SK-N-SH treated with all-trans-retinoic acid at 6 μM for 48 hours (cell line): Measurements from ENCODE around the gene PTPRN2.

Experiments used
- ATAC-seq: fragments of 200-7000 bp; cut with Tn5 transposase; 3 replicates; pipeline ENCODE4 v1.9.1; 2020; ENCODE audit warnings: mild to moderate bottlenecking, moderate library complexity
- ARNTL ChIP-seq: fragments of 450-650 bp; formaldehyde crosslinking; IDR thresholded peaks from 2 replicates; pipeline ENCODE4 v1.5.0; 2020; ENCODE audit warnings: low read depth, mild to moderate bottlenecking, moderate library complexity, borderline replicate concordance
- BACH2 ChIP-seq: fragments of 250-450 bp; sonication (Bioruptor Pico); IDR thresholded peaks from 2 replicates; pipeline ENCODE4 v1.9.0; 2021; ENCODE audit warnings: mild to moderate bottlenecking, borderline replicate concordance
- CSDC2 ChIP-seq: fragments of 250-450 bp; sonication (Bioruptor Pico); IDR thresholded peaks from 2 replicates; pipeline ENCODE4 v1.5.0; 2020; ENCODE audit warnings: mild to moderate bottlenecking, moderate library complexity
- ESRRG ChIP-seq: fragments of 250-450 bp; sonication (Bioruptor Pico); IDR thresholded peaks from 2 replicates; pipeline ENCODE4 v1.6.1; 2021; ENCODE audit warnings: mild to moderate bottlenecking
- GLIS3 ChIP-seq: fragments of 250-450 bp; sonication (Bioruptor Pico); IDR thresholded peaks from 2 replicates; pipeline ENCODE4 v1.5.0; 2020; ENCODE audit warnings: mild to moderate bottlenecking, moderate library complexity
- ISL1 ChIP-seq: fragments of 250-450 bp; sonication (Bioruptor Pico); IDR thresholded peaks from 2 replicates; pipeline ENCODE4 v2.1.2; 2022; ENCODE audit warnings: mild to moderate bottlenecking, moderate library complexity
- OSR1 ChIP-seq: fragments of 250-450 bp; sonication (Bioruptor Pico); IDR thresholded peaks from 2 replicates; pipeline ENCODE4 v1.8.0; 2022; ENCODE audit warnings: moderate library complexity, mild to moderate bottlenecking, inconsistent platforms
- PPARA ChIP-seq: fragments of 250-450 bp; sonication (Bioruptor Pico); IDR thresholded peaks from 2 replicates; pipeline ENCODE4 v1.5.0; 2020; ENCODE audit warnings: mild to moderate bottlenecking, borderline replicate concordance
- RARB ChIP-seq: fragments of 250-450 bp; sonication (Bioruptor Pico); IDR thresholded peaks from 2 replicates; pipeline ENCODE4 v1.8.0; 2021; ENCODE audit warnings: mild to moderate bottlenecking, moderate library complexity
- SNAI2 ChIP-seq: fragments of 250-450 bp; sonication (Bioruptor Pico); IDR thresholded peaks from 2 replicates; pipeline ENCODE4 v1.5.0; 2020; ENCODE audit warnings: mild to moderate bottlenecking, moderate library complexity
- TCF4 ChIP-seq: fragments of 250-450 bp; sonication (Bioruptor Pico); IDR thresholded peaks from 2 replicates; pipeline ENCODE4 v1.8.0; 2021; ENCODE audit warnings: mild to moderate bottlenecking, moderate library complexity, borderline replicate concordance
- TOX ChIP-seq: fragments of 250-450 bp; sonication (Bioruptor Pico); IDR thresholded peaks from 2 replicates; pipeline ENCODE4 v1.8.0; 2021; ENCODE audit warnings: mild to moderate bottlenecking, moderate library complexity, borderline replicate concordance
- ZC3H10 ChIP-seq: fragments of 250-450 bp; sonication (Bioruptor Pico); IDR thresholded peaks from 2 replicates; pipeline ENCODE4 v1.5.1; 2021; ENCODE audit warnings: mild to moderate bottlenecking, moderate library complexity
- ZFP3 ChIP-seq: fragments of 250-450 bp; sonication (Bioruptor Pico); IDR thresholded peaks from 2 replicates; pipeline ENCODE4 v1.5.0; 2020; ENCODE audit warnings: mild to moderate bottlenecking, moderate library complexity
- ZNF70 ChIP-seq: fragments of 450-650 bp; formaldehyde crosslinking; IDR thresholded peaks from 2 replicates; pipeline ENCODE4 v1.5.0; 2020; ENCODE audit warnings: mild to moderate bottlenecking, moderate library complexity
- ZNF8 ChIP-seq: fragments of 450-650 bp; formaldehyde crosslinking; IDR thresholded peaks from 2 replicates; pipeline ENCODE4 v1.5.0; 2020; ENCODE audit warnings: mild to moderate bottlenecking, moderate library complexity
- TF ChIP-seq, protein P1 (sequence below): fragments of 250-450 bp; sonication (Bioruptor Pico); IDR thresholded peaks from 2 replicates; pipeline ENCODE4 v1.5.1; 2021; ENCODE audit warnings: mild to moderate bottlenecking, moderate library complexity
- TF ChIP-seq, protein P2 (sequence below): fragments of 250-450 bp; sonication (Bioruptor Pico); IDR thresholded peaks from 2 replicates; pipeline ENCODE4 v1.5.1; 2020; ENCODE audit warnings: low read depth, mild to moderate bottlenecking, moderate library complexity
- TF ChIP-seq, protein P3 (sequence below): fragments of 250-450 bp; sonication (Bioruptor Pico); IDR thresholded peaks from 2 replicates; pipeline ENCODE4 v1.8.0; 2021; ENCODE audit warnings: low read depth, mild to moderate bottlenecking, moderate library complexity, borderline replicate concordance
- TF ChIP-seq, protein P4 (sequence below): fragments of 250-450 bp; sonication (Bioruptor Pico); IDR thresholded peaks from 2 replicates; pipeline ENCODE4 v1.5.0; 2020; ENCODE audit warnings: mild to moderate bottlenecking, moderate library complexity
- TF ChIP-seq, protein P5 (sequence below): fragments of 250-450 bp; sonication (Bioruptor Pico); IDR thresholded peaks from 2 replicates; pipeline ENCODE4 v1.8.0; 2020; ENCODE audit warnings: mild to moderate bottlenecking, moderate library complexity, borderline replicate concordance

Gene PTPRN2

DNA sequence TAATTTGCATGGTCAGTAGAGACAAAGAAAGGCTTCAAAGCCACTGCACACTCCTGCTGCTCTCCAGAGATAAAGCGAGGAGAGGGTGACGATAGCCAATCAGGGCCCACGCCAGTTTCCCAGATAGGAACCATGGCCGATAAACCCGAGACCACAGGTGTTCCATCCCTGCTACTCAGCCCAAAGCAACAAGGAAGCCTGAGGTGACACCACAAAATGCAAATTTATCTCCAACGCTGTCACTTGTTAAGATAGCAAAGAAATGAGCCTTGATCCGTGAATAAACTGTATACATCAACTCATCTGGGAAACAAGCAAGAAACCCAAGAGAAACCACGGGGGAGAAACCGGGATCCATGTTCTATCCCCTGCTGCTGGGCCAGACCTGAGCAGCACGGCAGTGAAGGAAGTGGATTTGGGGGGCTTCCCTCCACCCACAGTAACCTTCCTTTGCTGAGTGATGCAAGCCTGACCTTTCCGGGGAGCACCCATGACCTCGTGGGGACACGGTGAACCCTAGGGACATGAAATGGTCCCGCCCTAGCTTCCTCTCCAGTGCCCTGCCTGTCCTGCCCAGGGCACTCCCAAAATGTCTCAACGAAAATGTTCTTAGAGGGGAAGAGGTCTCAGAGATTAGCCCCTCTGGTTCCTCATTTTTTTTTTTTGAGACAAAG lies 164.6 kb downstream of the PTPRN2 start (continued):
- no peak for TF ChIP-seq CSDC2 (CRISPR knock-in tag)
- TF ChIP-seq BACH2 (CRISPR knock-in tag) = no peak
- no peak for TF ChIP-seq ISL1 (CRISPR knock-in tag)
- TF ChIP-seq, protein P1, sequence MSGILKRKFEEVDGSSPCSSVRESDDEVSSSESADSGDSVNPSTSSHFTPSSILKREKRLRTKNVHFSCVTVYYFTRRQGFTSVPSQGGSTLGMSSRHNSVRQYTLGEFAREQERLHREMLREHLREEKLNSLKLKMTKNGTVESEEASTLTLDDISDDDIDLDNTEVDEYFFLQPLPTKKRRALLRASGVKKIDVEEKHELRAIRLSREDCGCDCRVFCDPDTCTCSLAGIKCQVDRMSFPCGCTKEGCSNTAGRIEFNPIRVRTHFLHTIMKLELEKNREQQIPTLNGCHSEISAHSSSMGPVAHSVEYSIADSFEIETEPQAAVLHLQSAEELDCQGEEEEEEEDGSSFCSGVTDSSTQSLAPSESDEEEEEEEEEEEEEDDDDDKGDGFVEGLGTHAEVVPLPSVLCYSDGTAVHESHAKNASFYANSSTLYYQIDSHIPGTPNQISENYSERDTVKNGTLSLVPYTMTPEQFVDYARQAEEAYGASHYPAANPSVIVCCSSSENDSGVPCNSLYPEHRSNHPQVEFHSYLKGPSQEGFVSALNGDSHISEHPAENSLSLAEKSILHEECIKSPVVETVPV (CRISPR knock-in tag) = no peak
- TF ChIP-seq OSR1 = no peak

DNA sequence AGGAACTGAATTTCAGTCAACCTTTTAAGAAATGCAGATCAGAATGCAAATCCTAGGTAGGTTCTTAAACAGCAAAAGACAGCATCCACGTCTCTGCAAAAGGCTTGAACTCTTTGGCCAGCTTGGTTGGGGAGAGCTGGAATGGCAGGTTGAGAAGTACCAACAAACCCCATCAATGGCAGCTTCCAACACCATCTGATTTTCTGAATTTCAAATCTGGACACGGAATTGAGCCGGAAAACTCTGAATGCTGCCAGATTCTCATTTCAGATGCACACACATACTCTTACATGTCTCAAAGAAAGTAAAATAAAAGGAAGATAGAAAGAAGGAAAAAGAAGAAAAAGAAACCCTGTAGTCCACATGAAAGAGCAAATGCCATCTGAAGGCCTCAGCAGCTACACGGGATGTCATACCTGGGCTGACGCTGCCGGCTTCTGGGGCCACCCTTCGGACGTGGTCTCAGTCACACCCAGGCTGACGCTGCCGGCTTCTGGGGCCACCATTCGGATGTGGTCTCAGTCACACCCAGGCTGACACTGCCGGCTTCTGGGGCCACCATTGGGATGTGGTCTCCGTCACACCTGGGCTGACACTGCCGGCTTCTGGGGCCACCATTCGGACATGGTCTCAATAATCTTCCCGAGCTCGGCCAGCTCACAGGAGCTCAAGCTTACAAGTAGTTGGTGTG lies 165.3 kb downstream of the PTPRN2 start:
- no peak for ATAC-seq
- TF ChIP-seq RARB = no peak
- no peak for TF ChIP-seq ZFP3 (CRISPR knock-in tag)
- TF ChIP-seq, protein P2, sequence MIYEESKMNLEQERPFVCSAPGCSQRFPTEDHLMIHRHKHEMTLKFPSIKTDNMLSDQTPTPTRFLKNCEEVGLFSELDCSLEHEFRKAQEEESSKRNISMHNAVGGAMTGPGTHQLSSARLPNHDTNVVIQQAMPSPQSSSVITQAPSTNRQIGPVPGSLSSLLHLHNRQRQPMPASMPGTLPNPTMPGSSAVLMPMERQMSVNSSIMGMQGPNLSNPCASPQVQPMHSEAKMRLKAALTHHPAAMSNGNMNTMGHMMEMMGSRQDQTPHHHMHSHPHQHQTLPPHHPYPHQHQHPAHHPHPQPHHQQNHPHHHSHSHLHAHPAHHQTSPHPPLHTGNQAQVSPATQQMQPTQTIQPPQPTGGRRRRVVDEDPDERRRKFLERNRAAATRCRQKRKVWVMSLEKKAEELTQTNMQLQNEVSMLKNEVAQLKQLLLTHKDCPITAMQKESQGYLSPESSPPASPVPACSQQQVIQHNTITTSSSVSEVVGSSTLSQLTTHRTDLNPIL = no peak
- TF ChIP-seq ARNTL (CRISPR knock-in tag) = no peak
- no peak for TF ChIP-seq PPARA (CRISPR knock-in tag)
- TF ChIP-seq ZNF8 (CRISPR knock-in tag) = no peak
- no peak for TF ChIP-seq ZC3H10 (CRISPR knock-in tag)
- TF ChIP-seq ZNF70 (CRISPR knock-in tag) = no peak
- no peak for TF ChIP-seq SNAI2 (CRISPR knock-in tag)
- TF ChIP-seq, protein P1 (CRISPR knock-in tag) = no peak
- no peak for TF ChIP-seq TOX (CRISPR knock-in tag)
- TF ChIP-seq, protein P3, sequence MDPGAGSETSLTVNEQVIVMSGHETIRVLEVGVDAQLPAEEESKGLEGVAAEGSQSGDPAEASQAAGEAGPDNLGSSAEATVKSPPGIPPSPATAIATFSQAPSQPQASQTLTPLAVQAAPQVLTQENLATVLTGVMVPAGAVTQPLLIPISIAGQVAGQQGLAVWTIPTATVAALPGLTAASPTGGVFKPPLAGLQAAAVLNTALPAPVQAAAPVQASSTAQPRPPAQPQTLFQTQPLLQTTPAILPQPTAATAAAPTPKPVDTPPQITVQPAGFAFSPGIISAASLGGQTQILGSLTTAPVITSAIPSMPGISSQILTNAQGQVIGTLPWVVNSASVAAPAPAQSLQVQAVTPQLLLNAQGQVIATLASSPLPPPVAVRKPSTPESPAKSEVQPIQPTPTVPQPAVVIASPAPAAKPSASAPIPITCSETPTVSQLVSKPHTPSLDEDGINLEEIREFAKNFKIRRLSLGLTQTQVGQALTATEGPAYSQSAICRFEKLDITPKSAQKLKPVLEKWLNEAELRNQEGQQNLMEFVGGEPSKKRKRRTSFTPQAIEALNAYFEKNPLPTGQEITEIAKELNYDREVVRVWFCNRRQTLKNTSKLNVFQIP (CRISPR knock-in tag) = no peak
- TF ChIP-seq, protein P4, sequence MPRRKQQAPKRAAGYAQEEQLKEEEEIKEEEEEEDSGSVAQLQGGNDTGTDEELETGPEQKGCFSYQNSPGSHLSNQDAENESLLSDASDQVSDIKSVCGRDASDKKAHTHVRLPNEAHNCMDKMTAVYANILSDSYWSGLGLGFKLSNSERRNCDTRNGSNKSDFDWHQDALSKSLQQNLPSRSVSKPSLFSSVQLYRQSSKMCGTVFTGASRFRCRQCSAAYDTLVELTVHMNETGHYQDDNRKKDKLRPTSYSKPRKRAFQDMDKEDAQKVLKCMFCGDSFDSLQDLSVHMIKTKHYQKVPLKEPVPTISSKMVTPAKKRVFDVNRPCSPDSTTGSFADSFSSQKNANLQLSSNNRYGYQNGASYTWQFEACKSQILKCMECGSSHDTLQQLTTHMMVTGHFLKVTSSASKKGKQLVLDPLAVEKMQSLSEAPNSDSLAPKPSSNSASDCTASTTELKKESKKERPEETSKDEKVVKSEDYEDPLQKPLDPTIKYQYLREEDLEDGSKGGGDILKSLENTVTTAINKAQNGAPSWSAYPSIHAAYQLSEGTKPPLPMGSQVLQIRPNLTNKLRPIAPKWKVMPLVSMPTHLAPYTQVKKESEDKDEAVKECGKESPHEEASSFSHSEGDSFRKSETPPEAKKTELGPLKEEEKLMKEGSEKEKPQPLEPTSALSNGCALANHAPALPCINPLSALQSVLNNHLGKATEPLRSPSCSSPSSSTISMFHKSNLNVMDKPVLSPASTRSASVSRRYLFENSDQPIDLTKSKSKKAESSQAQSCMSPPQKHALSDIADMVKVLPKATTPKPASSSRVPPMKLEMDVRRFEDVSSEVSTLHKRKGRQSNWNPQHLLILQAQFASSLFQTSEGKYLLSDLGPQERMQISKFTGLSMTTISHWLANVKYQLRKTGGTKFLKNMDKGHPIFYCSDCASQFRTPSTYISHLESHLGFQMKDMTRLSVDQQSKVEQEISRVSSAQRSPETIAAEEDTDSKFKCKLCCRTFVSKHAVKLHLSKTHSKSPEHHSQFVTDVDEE (CRISPR knock-in tag) = no peak
- no peak for TF ChIP-seq ESRRG (CRISPR knock-in tag)
- no peak for TF ChIP-seq OSR1
- no peak for TF ChIP-seq TCF4
- TF ChIP-seq, protein P5, sequence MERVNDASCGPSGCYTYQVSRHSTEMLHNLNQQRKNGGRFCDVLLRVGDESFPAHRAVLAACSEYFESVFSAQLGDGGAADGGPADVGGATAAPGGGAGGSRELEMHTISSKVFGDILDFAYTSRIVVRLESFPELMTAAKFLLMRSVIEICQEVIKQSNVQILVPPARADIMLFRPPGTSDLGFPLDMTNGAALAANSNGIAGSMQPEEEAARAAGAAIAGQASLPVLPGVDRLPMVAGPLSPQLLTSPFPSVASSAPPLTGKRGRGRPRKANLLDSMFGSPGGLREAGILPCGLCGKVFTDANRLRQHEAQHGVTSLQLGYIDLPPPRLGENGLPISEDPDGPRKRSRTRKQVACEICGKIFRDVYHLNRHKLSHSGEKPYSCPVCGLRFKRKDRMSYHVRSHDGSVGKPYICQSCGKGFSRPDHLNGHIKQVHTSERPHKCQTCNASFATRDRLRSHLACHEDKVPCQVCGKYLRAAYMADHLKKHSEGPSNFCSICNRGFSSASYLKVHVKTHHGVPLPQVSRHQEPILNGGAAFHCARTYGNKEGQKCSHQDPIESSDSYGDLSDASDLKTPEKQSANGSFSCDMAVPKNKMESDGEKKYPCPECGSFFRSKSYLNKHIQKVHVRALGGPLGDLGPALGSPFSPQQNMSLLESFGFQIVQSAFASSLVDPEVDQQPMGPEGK (CRISPR knock-in tag) = no peak
- TF ChIP-seq GLIS3 (CRISPR knock-in tag) = no peak
- TF ChIP-seq CSDC2 (CRISPR knock-in tag) = no peak
